SH-SY5Y (cell line): ENCODE results near the gene CASP3.

Source experiments
- GATA2 ChIP-seq: IDR thresholded peaks from 2 replicates; pipeline ENCODE4 v1.6.1; 2011; ENCODE audit warnings: mild to moderate bottlenecking, low read depth, low read length
- GATA3 ChIP-seq: IDR thresholded peaks from 2 replicates; pipeline ENCODE4 v1.6.1; 2011; ENCODE audit warnings: low read depth, mild to moderate bottlenecking, low read length, moderate library complexity

DNA sequence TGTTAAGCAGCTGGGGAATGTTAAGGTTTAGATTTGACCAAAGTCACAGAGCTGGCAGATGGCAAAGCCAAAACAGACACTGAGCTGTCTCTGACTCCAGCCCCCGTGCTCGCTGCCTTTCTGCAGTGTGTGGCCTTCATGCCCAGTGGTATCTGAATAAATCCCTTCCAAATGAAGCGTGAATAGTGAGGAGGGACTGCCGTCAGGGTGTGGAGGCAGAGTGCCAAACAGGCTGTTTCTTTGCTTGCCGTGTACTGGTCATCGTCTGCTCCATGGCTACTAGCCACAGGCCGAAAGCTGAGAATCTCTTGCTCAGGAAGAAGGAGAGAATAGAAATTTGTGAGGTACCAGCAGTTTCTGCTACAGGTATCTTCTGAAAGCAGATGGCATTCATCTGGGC lies 20.0 kb upstream of the CASP3 start:
- TF ChIP-seq GATA3 (no peak), GATA2 (no peak)
